OCI-LY7 (cell line): ENCODE data around the gene RUNX1.

ENCODE experiments used
- CTCF ChIP-seq: fragments of 200-600 bp; sonication (generic); conservative IDR thresholded peaks from 2 replicates; pipeline ENCODE4 v1.5.1; 2014; ENCODE audit warnings: mild to moderate bottlenecking, antibody characterized with exemption, low read length, moderate library complexity, mixed read lengths
- EZH2phosphoT487 ChIP-seq: fragments of 200-600 bp; sonication (generic); IDR thresholded peaks from 2 replicates; pipeline ENCODE4 v1.6.1; 2018; ENCODE audit warnings: low read depth, borderline replicate concordance, mild to moderate bottlenecking, mixed run types, antibody characterized with exemption, low read length, moderate library complexity, mixed read lengths

GRCh38 chr21:34795175-34795547 lies 253.9 kb downstream of the RUNX1 start:
- no peak for TF ChIP-seq CTCF
- TF ChIP-seq EZH2phosphoT487, result no peak
